Measurements from ENCODE around the gene SSBP4.

The SSBP4 gene

GRCh38 chr19:18427743-18428113, 8.5 kb downstream of the SSBP4 start:
- H3K4me3 ChIP-seq (ENCODE audit: low read depth, low read length): no peak overlapping the region
- TF ChIP-seq CTCF (IDR thresholded peaks at IDR 0.05; ENCODE audit: borderline replicate concordance, insufficient read depth, low read depth, low read length): no peak

GRCh38 chr19:18428173-18428786, 9.1 kb downstream of the SSBP4 start:
- no peak overlapping the region for H3K4me3 ChIP-seq (ENCODE audit: low read depth, low read length)
- TF ChIP-seq CTCF (IDR thresholded peaks at IDR 0.05; ENCODE audit: borderline replicate concordance, insufficient read depth, low read depth, low read length): no peak

- H3K4me3 ChIP-seq (ENCODE audit: low read depth, low read length): peak overlapping the region; percentile 36
- no peak for TF ChIP-seq CTCF (IDR thresholded peaks at IDR 0.05; ENCODE audit: borderline replicate concordance, insufficient read depth, low read depth, low read length)
Measured at GRCh38 chr19:18428787-18429674, 9.8 kb downstream of the SSBP4 start.

GRCh38 chr19:18429717-18430416, 10.7 kb downstream of the SSBP4 start:
- no peak for TF ChIP-seq CTCF (IDR thresholded peaks at IDR 0.05; ENCODE audit: borderline replicate concordance, insufficient read depth, low read depth, low read length)
- peak overlapping the region; percentile 36 for H3K4me3 ChIP-seq (ENCODE audit: low read depth, low read length)

GRCh38 chr19:18430417-18431144, 11.4 kb downstream of the SSBP4 start:
- H3K4me3 ChIP-seq (ENCODE audit: low read depth, low read length): no peak overlapping the region
- no peak for TF ChIP-seq CTCF (IDR thresholded peaks at IDR 0.05; ENCODE audit: borderline replicate concordance, insufficient read depth, low read depth, low read length)

- H3K4me3 ChIP-seq (ENCODE audit: low read depth, low read length): no peak overlapping the region
Measured at GRCh38 chr19:18431351-18432197, 12.4 kb downstream of the SSBP4 start.

More at GRCh38 chr19:18431351-18432197, 12.4 kb downstream of the SSBP4 start:
- TF ChIP-seq CTCF (IDR thresholded peaks at IDR 0.05; ENCODE audit: borderline replicate concordance, insufficient read depth, low read depth, low read length): no peak
